ENCODE data around the gene POLR3E. TPM values are rescaled to one million over a fixed set of nuclear protein-coding genes. Genes with fewer than 3 reads are reported as not detected.

Gene POLR3E
- total RNA-seq, 1 experiment from 2014 or later: 103 TPM

DNA sequence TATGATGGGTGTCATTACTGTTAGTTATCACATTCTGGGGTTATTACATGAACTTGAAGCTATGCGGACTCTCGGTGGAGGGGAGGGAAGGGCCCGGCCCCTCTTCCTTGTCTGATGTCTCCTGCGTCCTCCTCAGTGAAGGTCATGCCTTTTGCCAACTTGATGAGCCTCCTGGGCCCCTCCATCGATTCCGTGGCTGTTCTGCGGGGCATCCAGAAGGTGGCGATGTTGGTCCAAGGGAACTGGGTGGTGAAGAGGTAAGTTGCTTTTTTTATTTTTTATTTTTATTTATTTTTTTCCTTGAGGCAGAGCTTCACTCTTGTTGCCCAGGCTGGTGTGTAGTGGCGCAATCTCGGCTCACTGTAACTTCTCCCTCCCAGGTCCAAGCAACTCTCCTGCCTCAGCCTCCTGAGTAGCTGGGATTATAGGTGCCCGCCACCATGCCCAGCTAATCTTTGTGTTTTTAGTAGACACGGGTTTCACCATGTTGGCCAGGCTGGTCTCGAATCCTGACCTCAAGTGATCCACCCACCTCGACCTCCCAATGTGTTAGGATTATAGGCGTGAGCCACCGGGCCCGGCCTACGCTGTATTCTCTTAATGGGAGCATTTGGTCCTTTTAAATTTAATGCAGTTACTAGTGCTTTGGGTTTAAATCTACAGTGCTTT, 21.6 kb downstream of the POLR3E start:
- H3K9ac ChIP-seq (ENCODE audit: extremely low read depth, insufficient read length, low read length): no peak overlapping the region
- H3K36me3 Mint-ChIP-seq (ENCODE audit: insufficient read depth in 1 of 3, low read depth in 3 of 3): peaks cover 33 to 80% (median 63%) of the 10 kb centered on the region in 3 experiments
- no peak overlapping the region for H4K91ac ChIP-seq (ENCODE audit: insufficient read length, low read depth, low read length)
- no peak overlapping the region for H2AFZ ChIP-seq (ENCODE audit: low read length)
- H3K9me3 ChIP-seq (ENCODE audit: control insufficient read depth, low read depth, low read length): no peaks in the 10 kb centered on the region
- H3K27ac Mint-ChIP-seq: no peak overlapping the region
- no peak overlapping the region for H3K56ac ChIP-seq (ENCODE audit: insufficient read length, low read depth, low read length)
- peak; percentile 71 for DNase-seq
- H3K4me1 Mint-ChIP-seq: no peaks in the 10 kb centered on the region; a peak in 1 of 4 replicates
- H2BK20ac ChIP-seq (ENCODE audit: low read depth, low read length, poor library complexity, severe bottlenecking): no peak overlapping the region
- H2BK120ac ChIP-seq (ENCODE audit: low read depth, low read length, poor library complexity, severe bottlenecking): no peak overlapping the region
- H3K4me2 ChIP-seq (ENCODE audit: insufficient read depth, insufficient read length, low read length): no peak overlapping the region
- H3K27me3 Mint-ChIP-seq (ENCODE audit: low read depth): no peaks in the 10 kb centered on the region
- no peaks in the 10 kb centered on the region for H3K23me2 ChIP-seq (ENCODE audit: insufficient read length, low read depth, low read length, poor library complexity, severe bottlenecking)
- H3K4me3 Mint-ChIP-seq: no peak overlapping the region
- H3K4ac ChIP-seq (ENCODE audit: low read depth, low read length): no peak overlapping the region
- H3T11ph ChIP-seq (ENCODE audit: low read length): no peak overlapping the region
- TF ChIP-seq, protein P1, sequence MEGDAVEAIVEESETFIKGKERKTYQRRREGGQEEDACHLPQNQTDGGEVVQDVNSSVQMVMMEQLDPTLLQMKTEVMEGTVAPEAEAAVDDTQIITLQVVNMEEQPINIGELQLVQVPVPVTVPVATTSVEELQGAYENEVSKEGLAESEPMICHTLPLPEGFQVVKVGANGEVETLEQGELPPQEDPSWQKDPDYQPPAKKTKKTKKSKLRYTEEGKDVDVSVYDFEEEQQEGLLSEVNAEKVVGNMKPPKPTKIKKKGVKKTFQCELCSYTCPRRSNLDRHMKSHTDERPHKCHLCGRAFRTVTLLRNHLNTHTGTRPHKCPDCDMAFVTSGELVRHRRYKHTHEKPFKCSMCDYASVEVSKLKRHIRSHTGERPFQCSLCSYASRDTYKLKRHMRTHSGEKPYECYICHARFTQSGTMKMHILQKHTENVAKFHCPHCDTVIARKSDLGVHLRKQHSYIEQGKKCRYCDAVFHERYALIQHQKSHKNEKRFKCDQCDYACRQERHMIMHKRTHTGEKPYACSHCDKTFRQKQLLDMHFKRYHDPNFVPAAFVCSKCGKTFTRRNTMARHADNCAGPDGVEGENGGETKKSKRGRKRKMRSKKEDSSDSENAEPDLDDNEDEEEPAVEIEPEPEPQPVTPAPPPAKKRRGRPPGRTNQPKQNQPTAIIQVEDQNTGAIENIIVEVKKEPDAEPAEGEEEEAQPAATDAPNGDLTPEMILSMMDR (conservative IDR thresholded peaks at IDR 0.05): peak; percentile 79
- H3K79me2 ChIP-seq (ENCODE audit: insufficient read depth, low read length): no peaks in the 10 kb centered on the region
- no peaks in the 10 kb centered on the region for H3K4me1 ChIP-seq (ENCODE audit: insufficient read depth, low read length)
- no peak overlapping the region for H3K14ac ChIP-seq (ENCODE audit: insufficient read depth, low read length)
- no peaks in the 10 kb centered on the region for H3K27me3 ChIP-seq (ENCODE audit: insufficient read depth, low read length)
- no peak overlapping the region for H2BK5ac ChIP-seq (ENCODE audit: insufficient read length, low read length)
- no peak overlapping the region for H3K18ac ChIP-seq (ENCODE audit: insufficient read length, low read depth, low read length)
- H4K8ac ChIP-seq (replicated peaks; ENCODE audit: insufficient read length, low read depth, low read length): no peak overlapping the region
- no peak overlapping the region for H3K23ac ChIP-seq (ENCODE audit: insufficient read length, low read depth, low read length)
- H3K27ac ChIP-seq (ENCODE audit: insufficient read length, low read depth, low read length): no peak overlapping the region
- no CpG with 5 or more reads among the region's 18 CpGs for WGBS (ENCODE audit: extremely low coverage, insufficient read length, low lambda C conversion rate)
- no peak overlapping the region for H4K5ac ChIP-seq (ENCODE audit: insufficient read length, low read depth, low read length)
- no peak overlapping the region for H2BK15ac ChIP-seq (ENCODE audit: low read depth, low read length)
- H2AK5ac ChIP-seq (ENCODE audit: insufficient read length, low read length): no peak overlapping the region
- peaks cover 2% of the 10 kb centered on the region for H3K79me1 ChIP-seq (ENCODE audit: insufficient read depth, low read depth, low read length, poor library complexity, severe bottlenecking)
- H4K20me1 ChIP-seq (ENCODE audit: control insufficient read depth, insufficient read depth, insufficient read length): no peaks in the 10 kb centered on the region
- no peaks in the 10 kb centered on the region for H3K9me3 Mint-ChIP-seq
- no peak overlapping the region for H2BK12ac ChIP-seq (ENCODE audit: insufficient read length, low read depth, low read length)
